ENCODE data around the gene SERPINB6.
"Not testable (repeated sequence)": the region's sequence is repeated elsewhere in the genome, so short reads cannot be mapped to it uniquely, and the experiment has no call there.

The SERPINB6 gene

DNA sequence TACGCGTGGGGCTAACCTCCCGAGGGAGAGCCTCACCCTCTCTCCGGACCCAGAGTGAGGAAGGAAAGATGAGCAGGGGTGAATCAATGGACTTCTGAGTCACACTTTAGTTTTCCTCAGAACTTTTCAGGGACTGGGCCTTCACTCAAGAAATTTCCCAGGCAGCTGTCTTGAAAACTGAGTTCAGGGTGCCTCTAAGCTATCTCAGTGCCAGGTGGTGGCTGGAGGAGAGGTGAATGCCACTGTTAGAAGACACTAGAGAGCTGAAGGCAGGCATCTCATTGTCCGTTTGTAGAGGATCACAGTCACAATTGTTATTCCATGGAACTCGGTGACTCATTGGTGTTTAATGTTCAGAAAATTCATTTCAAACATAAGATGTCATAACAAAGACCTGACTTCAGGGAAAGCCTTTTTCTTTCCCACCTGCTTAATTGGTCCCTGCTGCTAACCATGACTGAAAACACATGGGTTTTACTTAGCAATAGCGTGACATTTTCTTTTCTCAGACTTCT is 5.3 kb upstream of the SERPINB6 start:
- no peak for DNase-seq (ENCODE audit: low read depth)
- TF ChIP-seq, protein P1, sequence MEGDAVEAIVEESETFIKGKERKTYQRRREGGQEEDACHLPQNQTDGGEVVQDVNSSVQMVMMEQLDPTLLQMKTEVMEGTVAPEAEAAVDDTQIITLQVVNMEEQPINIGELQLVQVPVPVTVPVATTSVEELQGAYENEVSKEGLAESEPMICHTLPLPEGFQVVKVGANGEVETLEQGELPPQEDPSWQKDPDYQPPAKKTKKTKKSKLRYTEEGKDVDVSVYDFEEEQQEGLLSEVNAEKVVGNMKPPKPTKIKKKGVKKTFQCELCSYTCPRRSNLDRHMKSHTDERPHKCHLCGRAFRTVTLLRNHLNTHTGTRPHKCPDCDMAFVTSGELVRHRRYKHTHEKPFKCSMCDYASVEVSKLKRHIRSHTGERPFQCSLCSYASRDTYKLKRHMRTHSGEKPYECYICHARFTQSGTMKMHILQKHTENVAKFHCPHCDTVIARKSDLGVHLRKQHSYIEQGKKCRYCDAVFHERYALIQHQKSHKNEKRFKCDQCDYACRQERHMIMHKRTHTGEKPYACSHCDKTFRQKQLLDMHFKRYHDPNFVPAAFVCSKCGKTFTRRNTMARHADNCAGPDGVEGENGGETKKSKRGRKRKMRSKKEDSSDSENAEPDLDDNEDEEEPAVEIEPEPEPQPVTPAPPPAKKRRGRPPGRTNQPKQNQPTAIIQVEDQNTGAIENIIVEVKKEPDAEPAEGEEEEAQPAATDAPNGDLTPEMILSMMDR (conservative IDR thresholded peaks at IDR 0.05; ENCODE audit: low read depth, low read length) = no peak
- H3K4me3 ChIP-seq (ENCODE audit: low read length) = no peak overlapping the region

DNA sequence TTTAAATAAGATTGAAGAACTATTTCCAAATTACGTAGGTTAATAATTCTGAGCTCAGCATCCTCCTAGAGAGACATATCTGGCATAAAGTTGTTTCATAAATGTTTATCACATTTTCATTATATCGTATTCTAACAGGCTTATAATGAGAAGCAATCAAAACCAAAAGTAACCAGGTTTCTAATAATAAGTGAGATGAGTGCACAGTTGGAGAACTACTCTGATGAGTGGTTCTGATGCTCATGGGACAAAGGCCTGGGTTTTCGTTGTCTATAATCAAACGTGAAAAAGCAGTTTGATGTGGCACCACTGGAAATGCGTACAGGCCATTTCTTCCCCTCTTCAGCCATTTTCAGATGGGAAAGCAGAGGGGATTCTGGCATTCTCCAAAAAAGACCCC is 4.7 kb upstream of the SERPINB6 start:
- TF ChIP-seq, protein P1 (conservative IDR thresholded peaks at IDR 0.05; ENCODE audit: low read depth, low read length) = no peak
- no peak for DNase-seq (ENCODE audit: low read depth)
- no peak overlapping the region for H3K4me3 ChIP-seq (ENCODE audit: low read length)

DNA sequence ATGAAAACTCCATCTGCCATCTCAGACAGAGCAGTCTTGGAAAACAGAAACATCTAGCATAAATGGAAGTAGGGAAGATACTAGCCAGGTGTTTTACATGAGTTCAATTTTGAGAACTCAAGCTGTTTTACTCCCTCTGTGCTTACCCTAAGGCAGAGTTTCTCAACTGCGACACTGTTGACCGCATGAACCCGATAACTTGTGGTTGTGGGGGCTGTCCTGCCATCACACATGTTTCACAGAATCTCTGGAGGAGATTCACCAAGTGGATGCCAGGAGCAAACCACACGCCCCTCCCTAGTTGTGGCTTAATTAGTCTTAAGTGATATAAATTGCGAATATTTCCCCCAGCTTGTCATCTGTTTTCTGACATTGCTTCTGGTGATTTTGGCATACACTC is 2.3 kb upstream of the SERPINB6 start:
- TF ChIP-seq, protein P1 (conservative IDR thresholded peaks at IDR 0.05; ENCODE audit: low read depth, low read length) = no peak
- no peak overlapping the region for H3K4me3 ChIP-seq (ENCODE audit: low read length)
- DNase-seq (ENCODE audit: low read depth) = no peak

DNA sequence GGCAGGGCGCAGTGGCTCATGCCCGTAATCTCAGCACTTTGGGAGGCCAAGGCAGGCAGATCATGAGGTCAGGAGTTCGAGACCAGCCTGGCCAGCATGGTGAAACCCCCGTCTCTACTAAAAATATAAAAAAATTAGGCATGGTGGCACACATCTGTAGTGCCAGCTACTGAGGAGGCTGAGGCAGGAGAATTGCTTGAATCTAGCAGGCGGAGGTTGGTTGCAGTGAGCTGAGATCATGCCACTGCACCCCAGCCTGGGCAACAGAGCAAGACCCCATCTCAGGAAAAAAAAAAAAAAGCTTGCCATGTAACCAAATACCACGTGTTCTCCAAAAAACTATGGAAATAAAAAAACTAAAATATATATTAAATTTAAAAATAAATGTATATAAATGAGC is 1.8 kb upstream of the SERPINB6 start:
- H3K4me3 ChIP-seq (ENCODE audit: low read length); DNase-seq (ENCODE audit: low read depth): not testable (repeated sequence)

DNA sequence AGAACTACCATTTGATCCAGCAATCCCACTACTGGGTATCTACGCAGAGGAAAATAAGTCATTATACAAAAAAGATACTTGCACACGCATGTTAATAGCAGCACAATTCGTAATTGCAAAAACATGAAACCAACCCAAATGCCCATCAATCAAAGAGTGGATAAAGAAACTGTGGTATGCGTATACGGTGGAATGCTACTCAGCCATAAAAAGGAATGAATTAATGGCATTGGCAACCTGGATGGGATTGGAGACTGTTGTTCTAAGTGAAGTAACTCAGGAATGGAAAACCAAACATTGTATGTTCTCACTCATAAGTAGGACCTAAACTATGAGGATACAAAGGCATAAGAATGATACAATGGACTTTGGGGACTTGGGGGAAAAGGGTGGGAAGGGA is 1.3 kb upstream of the SERPINB6 start:
- not testable (repeated sequence) for DNase-seq (ENCODE audit: low read depth); H3K4me3 ChIP-seq (ENCODE audit: low read length)

DNA sequence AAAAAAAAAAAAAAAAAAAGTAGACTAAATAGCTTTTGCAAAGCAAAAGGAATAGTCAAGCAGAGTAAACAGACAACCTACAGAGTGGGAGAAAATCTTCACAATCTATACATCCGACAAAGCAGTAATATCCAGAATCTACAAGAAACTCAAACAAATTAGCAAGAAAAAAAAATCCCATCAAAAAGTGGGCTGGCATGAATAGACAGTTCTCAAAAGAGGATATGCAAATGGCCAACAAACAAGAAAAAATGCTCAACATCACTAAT is 786 bp upstream of the SERPINB6 start:
- DNase-seq (ENCODE audit: low read depth) = not testable (repeated sequence)
- peak overlapping the region; percentile 67 for H3K4me3 ChIP-seq (ENCODE audit: low read length)

DNA sequence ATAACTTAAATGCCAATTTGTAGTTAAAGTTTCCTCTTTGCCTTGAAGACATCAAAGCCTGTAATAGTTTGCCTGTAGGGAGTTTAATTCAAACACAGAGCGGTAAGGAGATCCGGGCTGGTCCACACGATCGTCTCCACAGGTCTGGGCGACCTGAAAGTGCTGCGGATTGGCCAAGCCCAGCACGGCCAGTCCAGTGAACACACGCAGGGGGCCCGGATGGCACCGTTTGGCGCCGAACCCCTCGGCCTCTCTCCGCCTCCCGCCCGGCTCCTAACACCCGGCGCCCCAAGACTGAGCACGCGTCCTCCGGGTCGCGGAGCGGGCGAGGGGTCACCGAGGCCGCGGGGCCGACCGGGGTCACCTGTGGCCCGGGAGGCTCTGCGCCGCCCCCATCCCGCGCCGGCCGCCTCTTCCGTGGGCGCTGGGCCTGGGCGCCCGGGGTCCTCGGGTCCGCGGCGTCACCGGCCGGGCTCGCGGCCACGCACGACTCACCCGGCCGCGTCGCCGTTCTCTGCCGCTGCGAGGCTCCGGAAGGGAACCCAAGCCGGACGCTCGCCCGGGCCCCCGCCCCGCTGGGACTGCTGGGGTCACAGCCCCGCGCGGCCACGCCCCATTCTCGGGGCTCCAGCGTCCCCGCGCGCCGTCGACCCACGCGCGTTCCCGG is 481 bp downstream of the SERPINB6 start:
- peak overlapping the region; percentile 67 for H3K4me3 ChIP-seq (ENCODE audit: low read length)
- DNase-seq (ENCODE audit: low read depth) = no peak
- TF ChIP-seq, protein P1 (conservative IDR thresholded peaks at IDR 0.05; ENCODE audit: low read depth, low read length) = no peak

DNA sequence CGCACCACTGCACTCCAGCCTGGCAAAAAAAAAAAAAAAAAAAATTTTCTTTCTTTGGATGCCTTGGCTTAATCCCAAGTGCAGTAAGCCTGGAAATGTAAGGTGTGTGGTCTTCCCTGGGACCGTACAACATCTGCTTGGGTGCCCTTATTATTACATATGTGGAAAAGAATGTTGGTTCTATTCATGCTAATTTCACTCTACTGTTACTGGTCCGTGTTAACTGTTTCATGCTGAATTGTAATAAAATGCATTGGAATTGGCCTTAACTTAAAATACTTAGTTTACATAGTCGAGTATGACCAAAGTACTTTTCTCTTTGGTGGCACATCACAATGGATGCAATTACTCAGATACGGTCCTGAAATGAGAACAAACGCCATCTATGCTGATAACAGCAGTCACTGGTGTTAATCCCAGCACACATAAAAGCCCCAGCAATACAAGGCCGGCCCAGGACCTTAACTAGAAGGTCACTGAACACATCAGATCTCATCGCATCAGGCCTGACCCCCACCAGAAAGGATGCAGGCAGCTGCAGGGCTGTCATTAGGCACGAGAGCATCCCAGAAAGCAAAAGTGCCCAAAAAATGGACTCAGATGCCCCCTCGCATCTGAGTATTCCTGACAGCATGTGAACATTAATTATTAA is 1.2 kb downstream of the SERPINB6 start:
- no peak for DNase-seq (ENCODE audit: low read depth)
- peak overlapping the region; percentile 67 for H3K4me3 ChIP-seq (ENCODE audit: low read length)
- TF ChIP-seq, protein P1 (conservative IDR thresholded peaks at IDR 0.05; ENCODE audit: low read depth, low read length) = no peak
